HepG2 (cell line): ENCODE measurements around the gene COG5. TPM values are rescaled to one million over a fixed set of nuclear protein-coding genes. Genes with fewer than 3 reads are reported as not detected.

ENCODE experiments used
- ESRRA ChIP-seq: sonication (generic); formaldehyde crosslinking; IDR thresholded peaks from 2 replicates; pipeline ENCODE4 v1.5.1; 2020; ENCODE audit warnings: mild to moderate bottlenecking, low read depth, missing genetic modification reagents
- ZNF558 ChIP-seq: sonication (generic); formaldehyde crosslinking; IDR thresholded peaks from 2 replicates; pipeline ENCODE4 v1.9.0; 2022; ENCODE audit warnings: mild to moderate bottlenecking, missing genetic modification reagents, borderline replicate concordance
- polyA plus RNA-seq, 8 experiments: library from polyadenylated mRNA; depleted of rRNA in 3 of 8; stranded (reverse) in 7 of 8; unstranded in 1 of 8; fragments of >200 nt; fragmentation: Illumina TruSeq in 4 of 8; extraction: Trizol in 4 of 8; gene quantifications; 2 replicates each; pipeline versions ENCODE4 v1.2.1 to v1.2.3, GENCODE V29; 2011 to 2016; ENCODE audit warnings: low read depth in 4 of 8, missing spikeins in 1 of 8, mixed read lengths in 1 of 8; ENCODE audit not compliant: insufficient read depth in 1 of 8
- total RNA-seq, 5 experiments: library from RNA; depleted of rRNA; stranded (reverse); fragments of >200 nt; fragmentation: Illumina TruSeq; extraction: Trizol; gene quantifications; 2 replicates each; pipeline ENCODE4 v1.2.3, GENCODE V29; 2016; ENCODE audit warnings: low read depth in 1 of 5
- TF ChIP-seq, protein P1 (sequence below): sonication (generic); formaldehyde crosslinking; conservative IDR thresholded peaks from 2 replicates; pipeline ENCODE4 v1.4.0; 2020; ENCODE audit warnings: missing genetic modification reagents
- TF ChIP-seq, protein P2 (sequence below): sonication (generic); formaldehyde crosslinking; IDR thresholded peaks from 2 replicates; pipeline ENCODE4 v1.4.0; 2020; ENCODE audit warnings: mild to moderate bottlenecking, missing genetic modification reagents
- TF ChIP-seq, protein P3 (sequence below): sonication (generic); formaldehyde crosslinking; IDR thresholded peaks from 2 replicates; pipeline ENCODE4 v1.8.0; 2022; ENCODE audit warnings: mild to moderate bottlenecking, missing genetic modification reagents
- TF ChIP-seq, protein P4 (sequence below): sonication (generic); formaldehyde crosslinking; IDR thresholded peaks from 2 replicates; pipeline ENCODE4 v1.5.1; 2020; ENCODE audit warnings: mild to moderate bottlenecking, missing genetic modification reagents, borderline replicate concordance
- TF ChIP-seq, protein P5 (sequence below), 2 experiments: fragments of 450-650 bp in 1 of 2; sonication (generic) in 1 of 2; formaldehyde crosslinking in 1 of 2; IDR thresholded peaks; 2 replicates each; pipeline versions ENCODE4 v1.6.1 to v1.8.0; 2016 to 2022; ENCODE audit warnings: antibody characterized with exemption in 1 of 2, mild to moderate bottlenecking in 1 of 2, missing genetic modification reagents in 1 of 2

COG5 gene
- total and polyA plus RNA-seq, 2 of the 13 experiments (the other 11 are each of a cell fraction or from before 2014, with no cell fraction given), result 20.4 to 31.3 TPM

DNA sequence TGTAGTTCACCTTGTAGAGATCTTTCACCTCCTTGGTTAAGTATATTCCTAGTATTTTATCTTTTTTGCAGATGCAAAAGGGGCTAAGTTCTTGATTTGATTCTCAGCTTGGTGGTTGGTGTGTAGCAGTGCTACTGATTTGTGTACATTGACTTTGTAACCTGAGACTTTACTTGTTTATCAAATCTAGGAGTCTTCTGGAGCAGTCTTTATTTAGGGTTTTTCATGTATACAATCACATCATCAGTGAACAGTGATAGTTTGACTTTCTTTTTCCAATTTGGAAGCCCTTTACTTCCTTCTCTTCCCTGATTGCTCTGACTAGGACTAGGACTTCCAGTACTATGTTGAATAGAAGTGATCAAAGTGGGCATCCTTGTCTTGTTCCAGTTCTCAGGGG lies 60.0 kb downstream of the COG5 start (continued):
- TF ChIP-seq ESRRA (CRISPR knock-in tag), result no peak
- TF ChIP-seq ZNF558 (CRISPR knock-in tag), result no peak
- TF ChIP-seq, protein P1, sequence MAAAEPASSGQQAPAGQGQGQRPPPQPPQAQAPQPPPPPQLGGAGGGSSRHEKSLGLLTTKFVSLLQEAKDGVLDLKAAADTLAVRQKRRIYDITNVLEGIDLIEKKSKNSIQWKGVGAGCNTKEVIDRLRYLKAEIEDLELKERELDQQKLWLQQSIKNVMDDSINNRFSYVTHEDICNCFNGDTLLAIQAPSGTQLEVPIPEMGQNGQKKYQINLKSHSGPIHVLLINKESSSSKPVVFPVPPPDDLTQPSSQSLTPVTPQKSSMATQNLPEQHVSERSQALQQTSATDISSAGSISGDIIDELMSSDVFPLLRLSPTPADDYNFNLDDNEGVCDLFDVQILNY (CRISPR knock-in tag), result no peak
- TF ChIP-seq, protein P2, sequence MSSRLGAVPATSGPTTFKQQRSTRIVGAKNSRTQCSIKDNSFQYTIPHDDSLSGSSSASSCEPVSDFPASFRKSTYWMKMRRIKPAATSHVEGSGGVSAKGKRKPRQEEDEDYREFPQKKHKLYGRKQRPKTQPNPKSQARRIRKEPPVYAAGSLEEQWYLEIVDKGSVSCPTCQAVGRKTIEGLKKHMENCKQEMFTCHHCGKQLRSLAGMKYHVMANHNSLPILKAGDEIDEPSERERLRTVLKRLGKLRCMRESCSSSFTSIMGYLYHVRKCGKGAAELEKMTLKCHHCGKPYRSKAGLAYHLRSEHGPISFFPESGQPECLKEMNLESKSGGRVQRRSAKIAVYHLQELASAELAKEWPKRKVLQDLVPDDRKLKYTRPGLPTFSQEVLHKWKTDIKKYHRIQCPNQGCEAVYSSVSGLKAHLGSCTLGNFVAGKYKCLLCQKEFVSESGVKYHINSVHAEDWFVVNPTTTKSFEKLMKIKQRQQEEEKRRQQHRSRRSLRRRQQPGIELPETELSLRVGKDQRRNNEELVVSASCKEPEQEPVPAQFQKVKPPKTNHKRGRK (CRISPR knock-in tag), result no peak
- TF ChIP-seq, protein P3, sequence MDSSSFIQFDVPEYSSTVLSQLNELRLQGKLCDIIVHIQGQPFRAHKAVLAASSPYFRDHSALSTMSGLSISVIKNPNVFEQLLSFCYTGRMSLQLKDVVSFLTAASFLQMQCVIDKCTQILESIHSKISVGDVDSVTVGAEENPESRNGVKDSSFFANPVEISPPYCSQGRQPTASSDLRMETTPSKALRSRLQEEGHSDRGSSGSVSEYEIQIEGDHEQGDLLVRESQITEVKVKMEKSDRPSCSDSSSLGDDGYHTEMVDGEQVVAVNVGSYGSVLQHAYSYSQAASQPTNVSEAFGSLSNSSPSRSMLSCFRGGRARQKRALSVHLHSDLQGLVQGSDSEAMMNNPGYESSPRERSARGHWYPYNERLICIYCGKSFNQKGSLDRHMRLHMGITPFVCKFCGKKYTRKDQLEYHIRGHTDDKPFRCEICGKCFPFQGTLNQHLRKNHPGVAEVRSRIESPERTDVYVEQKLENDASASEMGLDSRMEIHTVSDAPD (CRISPR knock-in tag), result no peak
- TF ChIP-seq, protein P4, sequence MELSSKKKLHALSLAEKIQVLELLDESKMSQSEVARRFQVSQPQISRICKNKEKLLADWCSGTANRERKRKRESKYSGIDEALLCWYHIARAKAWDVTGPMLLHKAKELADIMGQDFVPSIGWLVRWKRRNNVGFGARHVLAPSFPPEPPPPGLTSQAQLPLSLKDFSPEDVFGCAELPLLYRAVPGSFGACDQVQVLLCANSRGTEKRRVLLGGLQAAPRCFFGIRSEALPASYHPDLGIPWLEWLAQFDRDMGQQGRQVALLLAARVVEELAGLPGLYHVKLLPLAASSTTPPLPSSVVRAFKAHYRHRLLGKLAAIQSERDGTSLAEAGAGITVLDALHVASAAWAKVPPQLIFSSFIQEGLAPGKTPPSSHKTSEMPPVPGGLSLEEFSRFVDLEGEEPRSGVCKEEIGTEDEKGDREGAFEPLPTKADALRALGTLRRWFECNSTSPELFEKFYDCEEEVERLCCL (CRISPR knock-in tag), result no peak
- TF ChIP-seq, protein P5, sequence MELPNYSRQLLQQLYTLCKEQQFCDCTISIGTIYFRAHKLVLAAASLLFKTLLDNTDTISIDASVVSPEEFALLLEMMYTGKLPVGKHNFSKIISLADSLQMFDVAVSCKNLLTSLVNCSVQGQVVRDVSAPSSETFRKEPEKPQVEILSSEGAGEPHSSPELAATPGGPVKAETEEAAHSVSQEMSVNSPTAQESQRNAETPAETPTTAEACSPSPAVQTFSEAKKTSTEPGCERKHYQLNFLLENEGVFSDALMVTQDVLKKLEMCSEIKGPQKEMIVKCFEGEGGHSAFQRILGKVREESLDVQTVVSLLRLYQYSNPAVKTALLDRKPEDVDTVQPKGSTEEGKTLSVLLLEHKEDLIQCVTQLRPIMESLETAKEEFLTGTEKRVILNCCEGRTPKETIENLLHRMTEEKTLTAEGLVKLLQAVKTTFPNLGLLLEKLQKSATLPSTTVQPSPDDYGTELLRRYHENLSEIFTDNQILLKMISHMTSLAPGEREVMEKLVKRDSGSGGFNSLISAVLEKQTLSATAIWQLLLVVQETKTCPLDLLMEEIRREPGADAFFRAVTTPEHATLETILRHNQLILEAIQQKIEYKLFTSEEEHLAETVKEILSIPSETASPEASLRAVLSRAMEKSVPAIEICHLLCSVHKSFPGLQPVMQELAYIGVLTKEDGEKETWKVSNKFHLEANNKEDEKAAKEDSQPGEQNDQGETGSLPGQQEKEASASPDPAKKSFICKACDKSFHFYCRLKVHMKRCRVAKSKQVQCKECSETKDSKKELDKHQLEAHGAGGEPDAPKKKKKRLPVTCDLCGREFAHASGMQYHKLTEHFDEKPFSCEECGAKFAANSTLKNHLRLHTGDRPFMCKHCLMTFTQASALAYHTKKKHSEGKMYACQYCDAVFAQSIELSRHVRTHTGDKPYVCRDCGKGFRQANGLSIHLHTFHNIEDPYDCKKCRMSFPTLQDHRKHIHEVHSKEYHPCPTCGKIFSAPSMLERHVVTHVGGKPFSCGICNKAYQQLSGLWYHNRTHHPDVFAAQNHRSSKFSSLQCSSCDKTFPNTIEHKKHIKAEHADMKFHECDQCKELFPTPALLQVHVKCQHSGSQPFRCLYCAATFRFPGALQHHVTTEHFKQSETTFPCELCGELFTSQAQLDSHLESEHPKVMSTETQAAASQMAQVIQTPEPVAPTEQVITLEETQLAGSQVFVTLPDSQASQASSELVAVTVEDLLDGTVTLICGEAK (IDR thresholded peaks at IDR 0.05), result no peak
- TF ChIP-seq, protein P5 (CRISPR knock-in tag; IDR thresholded peaks at IDR 0.05), result no peak
